Measurements from ENCODE around the gene SLC7A5. TPM values are rescaled to one million over a fixed set of nuclear protein-coding genes. Genes with fewer than 3 reads are reported as not detected.
A peak's percentile ranks its signal among the peaks of the same experiment; 100 is the strongest.

Gene SLC7A5
- total RNA-seq, 2 donors from 2014 or later = 374 to 588 TPM

DNA sequence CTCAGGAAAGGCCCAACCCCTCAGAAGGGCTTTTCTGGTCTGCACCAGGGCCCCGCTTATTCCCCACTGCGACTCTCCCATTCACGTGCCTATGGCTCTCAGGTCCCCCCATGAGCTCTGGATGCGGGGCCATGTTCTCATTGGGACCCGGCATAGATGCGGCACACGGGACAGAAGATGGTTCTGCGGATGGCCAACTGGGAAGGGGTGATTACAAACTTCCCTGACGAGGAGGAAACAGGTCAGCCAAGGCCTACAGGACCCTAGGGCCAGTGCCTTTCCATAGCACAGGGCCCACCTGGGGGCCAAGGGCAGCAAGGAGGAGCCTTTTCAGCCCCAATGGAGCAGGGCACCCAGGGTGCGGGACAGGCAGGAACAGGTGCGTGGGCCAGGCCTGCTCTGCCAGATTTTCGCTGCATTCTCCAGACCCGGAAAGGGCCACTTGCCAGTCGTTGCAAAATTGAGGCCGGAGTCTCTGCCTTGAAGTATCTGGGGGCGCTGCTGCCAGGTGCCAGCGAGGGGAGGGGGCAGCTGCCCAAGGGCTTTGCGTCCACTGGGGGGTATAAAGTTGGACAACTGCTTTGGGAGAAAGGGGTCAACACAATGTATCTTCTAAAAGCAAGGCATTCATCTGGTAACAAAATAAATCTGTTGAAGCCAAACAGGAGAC is 20.5 kb downstream of the SLC7A5 start:
- no peaks in the 10 kb centered on the region for H3K9me3 Mint-ChIP-seq
- H3K4me1 ChIP-seq (ENCODE audit: control insufficient read depth, insufficient read depth, low read length) = peaks cover 51% of the 10 kb centered on the region
- H3K9ac ChIP-seq (ENCODE audit: extremely low read depth, low read length, poor library complexity, severe bottlenecking) = peak overlapping the region; percentile 15
- H3K4me3 Mint-ChIP-seq = no peak overlapping the region
- DNase-seq = no peak
- TF ChIP-seq, protein P1, sequence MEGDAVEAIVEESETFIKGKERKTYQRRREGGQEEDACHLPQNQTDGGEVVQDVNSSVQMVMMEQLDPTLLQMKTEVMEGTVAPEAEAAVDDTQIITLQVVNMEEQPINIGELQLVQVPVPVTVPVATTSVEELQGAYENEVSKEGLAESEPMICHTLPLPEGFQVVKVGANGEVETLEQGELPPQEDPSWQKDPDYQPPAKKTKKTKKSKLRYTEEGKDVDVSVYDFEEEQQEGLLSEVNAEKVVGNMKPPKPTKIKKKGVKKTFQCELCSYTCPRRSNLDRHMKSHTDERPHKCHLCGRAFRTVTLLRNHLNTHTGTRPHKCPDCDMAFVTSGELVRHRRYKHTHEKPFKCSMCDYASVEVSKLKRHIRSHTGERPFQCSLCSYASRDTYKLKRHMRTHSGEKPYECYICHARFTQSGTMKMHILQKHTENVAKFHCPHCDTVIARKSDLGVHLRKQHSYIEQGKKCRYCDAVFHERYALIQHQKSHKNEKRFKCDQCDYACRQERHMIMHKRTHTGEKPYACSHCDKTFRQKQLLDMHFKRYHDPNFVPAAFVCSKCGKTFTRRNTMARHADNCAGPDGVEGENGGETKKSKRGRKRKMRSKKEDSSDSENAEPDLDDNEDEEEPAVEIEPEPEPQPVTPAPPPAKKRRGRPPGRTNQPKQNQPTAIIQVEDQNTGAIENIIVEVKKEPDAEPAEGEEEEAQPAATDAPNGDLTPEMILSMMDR (conservative IDR thresholded peaks at IDR 0.05) = no peak
- no peaks in the 10 kb centered on the region for H3K9me3 ChIP-seq (ENCODE audit: control insufficient read depth, low read length)
- H3K4me3 ChIP-seq (ENCODE audit: low read length) = no peak overlapping the region
- 94% methylated on average over 16 to 18 of the region's 18 CpGs for WGBS, 2 experiments (ENCODE audit: insufficient coverage in 1 of 2, insufficient read length in 1 of 2)
- H3K27ac Mint-ChIP-seq = no peak overlapping the region
- peaks cover 8% of the 10 kb centered on the region for H3K27me3 Mint-ChIP-seq (ENCODE audit: insufficient read depth)
- H3K27me3 ChIP-seq (ENCODE audit: control insufficient read depth, insufficient read depth, low read length, poor library complexity, severe bottlenecking) = no peaks in the 10 kb centered on the region
- peaks cover 26% of the 10 kb centered on the region for H3K4me1 Mint-ChIP-seq
- peak overlapping the region; percentile 21 for H3K27ac ChIP-seq (ENCODE audit: low read depth, low read length)
- H3K36me3 Mint-ChIP-seq (ENCODE audit: low read depth) = peaks cover 54% of the 10 kb centered on the region
- peaks cover 96% of the 10 kb centered on the region for H3K36me3 ChIP-seq (ENCODE audit: control insufficient read depth, insufficient read depth, low read length)

GRCh38 chr16:87847785-87848675 is 21.3 kb downstream of the SLC7A5 start:
- no peak for DNase-seq

GRCh38 chr16:87847467-87847784 is 21.9 kb downstream of the SLC7A5 start:
- Histone ChIP-seq H3K9me3 (ENCODE audit: control insufficient read depth, low read length) (no peaks in the 10 kb centered on the region), H3K27ac (ENCODE audit: low read depth, low read length) (no peak overlapping the region), H3K36me3 (ENCODE audit: control insufficient read depth, insufficient read depth, low read length) (peaks cover 97% of the 10 kb centered on the region), H3K4me3 (ENCODE audit: low read length) (no peak overlapping the region), H3K9ac (ENCODE audit: extremely low read depth, low read length, poor library complexity, severe bottlenecking) (no peak overlapping the region), H3K27me3 (ENCODE audit: control insufficient read depth, insufficient read depth, low read length, poor library complexity, severe bottlenecking) (no peaks in the 10 kb centered on the region), H3K4me1 (ENCODE audit: control insufficient read depth, insufficient read depth, low read length) (peaks cover 39% of the 10 kb centered on the region)
- WGBS, 2 experiments (ENCODE audit: insufficient coverage in 1 of 2, insufficient read length in 1 of 2) = 95 to 98% methylated on average over 5 to 8 of the region's 8 CpGs
- peaks cover 6% of the 10 kb centered on the region for H3K27me3 Mint-ChIP-seq (ENCODE audit: insufficient read depth)
- DNase-seq = no peak
- TF ChIP-seq, protein P1 (conservative IDR thresholded peaks at IDR 0.05) = no peak
- H3K4me3 Mint-ChIP-seq = no peak overlapping the region
- H3K9me3 Mint-ChIP-seq = no peaks in the 10 kb centered on the region
- peaks cover 14% of the 10 kb centered on the region for H3K4me1 Mint-ChIP-seq
- peaks cover 54% of the 10 kb centered on the region for H3K36me3 Mint-ChIP-seq (ENCODE audit: low read depth)
- H3K27ac Mint-ChIP-seq = no peak overlapping the region

More at GRCh38 chr16:87847785-87848675, 21.3 kb downstream of the SLC7A5 start:
- Histone ChIP-seq H3K9me3 (ENCODE audit: control insufficient read depth, low read length) (no peaks in the 10 kb centered on the region), H3K4me1 (ENCODE audit: control insufficient read depth, insufficient read depth, low read length) (peaks cover 43% of the 10 kb centered on the region), H3K27ac (ENCODE audit: low read depth, low read length) (peak overlapping the region; percentile 21), H3K4me3 (ENCODE audit: low read length) (no peak overlapping the region), H3K36me3 (ENCODE audit: control insufficient read depth, insufficient read depth, low read length) (peaks cover 97% of the 10 kb centered on the region), H3K9ac (ENCODE audit: extremely low read depth, low read length, poor library complexity, severe bottlenecking) (peak overlapping the region; percentile 34), H3K27me3 (ENCODE audit: control insufficient read depth, insufficient read depth, low read length, poor library complexity, severe bottlenecking) (no peaks in the 10 kb centered on the region)
- TF ChIP-seq, protein P1 (conservative IDR thresholded peaks at IDR 0.05) = no peak
- Mint-ChIP-seq H3K9me3 (no peaks in the 10 kb centered on the region), H3K27ac (peak overlapping the region; percentile 44), H3K27me3 (ENCODE audit: insufficient read depth) (peaks cover 8% of the 10 kb centered on the region), H3K4me1 (peaks cover 19% of the 10 kb centered on the region), H3K4me3 (no peak overlapping the region), H3K36me3 (ENCODE audit: low read depth) (peaks cover 53% of the 10 kb centered on the region)
- 89 to 91% methylated on average over 20 to 28 of the region's 28 CpGs for WGBS, 2 experiments (ENCODE audit: insufficient coverage in 1 of 2, insufficient read length in 1 of 2)
